WTC11 (cell line): ENCODE data around the gene PGM2. TPM values are rescaled to one million over a fixed set of nuclear protein-coding genes. Genes with fewer than 3 reads are reported as not detected.

Experiments used
- ATAC-seq: fragments of 200-7000 bp; cut with Tn5 transposase; 2 replicates; pipeline ENCODE4 v1.10.0; 2021; ENCODE audit warnings: mild to moderate bottlenecking, moderate library complexity
- CTCF ChIA-PET: fragments of 300-600 bp; sonication (Branson Sonifier 250); formaldehyde crosslinking; loops from one replicate; lab custom pipeline; 2021; ENCODE audit warnings: antibody characterized with exemption; lab: Charles Lee
- POLR2A ChIA-PET: fragments of 350-600 bp; sonication (Branson Sonifier 250); formaldehyde crosslinking; loops from one replicate; lab custom pipeline; 2021; ENCODE audit warnings: antibody characterized with exemption; lab: Charles Lee
- DNase-seq: peaks from one replicate; pipeline ENCODE4 v3.0.0; 2021; ENCODE audit warnings: low spot score
- H3K27ac Mint-ChIP-seq: 2 replicates; pipeline ENCODE4 v1.8.0; 2021; ENCODE audit warnings: mixed read lengths
- H3K27me3 Mint-ChIP-seq: 2 replicates; pipeline ENCODE4 v1.8.0; 2021; ENCODE audit warnings: low read depth, mild to moderate bottlenecking, moderate library complexity, mixed read lengths
- H3K36me3 Mint-ChIP-seq: 2 replicates; pipeline ENCODE4 v1.8.0; 2021; ENCODE audit warnings: mixed read lengths
- H3K4me1 Mint-ChIP-seq: 2 replicates; pipeline ENCODE4 v1.8.0; 2022; ENCODE audit warnings: mixed read lengths
- H3K4me3 Mint-ChIP-seq: 2 replicates; pipeline ENCODE4 v1.8.0; 2021; ENCODE audit warnings: mild to moderate bottlenecking, moderate library complexity, mixed read lengths
- H3K9me3 Mint-ChIP-seq: 2 replicates; pipeline ENCODE4 v1.8.0; 2021; ENCODE audit warnings: mixed read lengths
- ATF3 ChIP-seq: sonication (generic); formaldehyde crosslinking; conservative IDR thresholded peaks from 2 replicates; pipeline ENCODE4 v1.8.1; 2022; ENCODE audit warnings: mild to moderate bottlenecking, missing genetic modification reagents
- ATF6 ChIP-seq: sonication (generic); formaldehyde crosslinking; IDR thresholded peaks from 2 replicates; pipeline ENCODE4 v1.8.1; 2023; ENCODE audit warnings: mild to moderate bottlenecking, missing genetic modification reagents
- E2F5 ChIP-seq: sonication (generic); formaldehyde crosslinking; IDR thresholded peaks from 2 replicates; pipeline ENCODE4 v1.8.1; 2022; ENCODE audit warnings: mild to moderate bottlenecking, moderate library complexity, missing genetic modification reagents
- HMGA2 ChIP-seq: fragments of 250-450 bp; sonication (Bioruptor Pico); IDR thresholded peaks from 2 replicates; pipeline ENCODE4 v1.4.0; 2021; ENCODE audit warnings: mild to moderate bottlenecking, moderate library complexity
- IRF2 ChIP-seq: sonication (generic); formaldehyde crosslinking; IDR thresholded peaks from 2 replicates; pipeline ENCODE4 v1.8.0; 2022; ENCODE audit warnings: low read depth, missing genetic modification reagents, borderline replicate concordance
- JAZF1 ChIP-seq: fragments of 250-450 bp; sonication (Bioruptor Pico); IDR thresholded peaks from 2 replicates; pipeline ENCODE4 v1.9.0; 2021; ENCODE audit warnings: moderate library complexity, mild to moderate bottlenecking, inconsistent platforms
- NFYB ChIP-seq: sonication (generic); formaldehyde crosslinking; conservative IDR thresholded peaks from 2 replicates; pipeline ENCODE4 v1.8.0; 2022; ENCODE audit warnings: low read depth, missing genetic modification reagents
- NR2C2 ChIP-seq: sonication (generic); formaldehyde crosslinking; IDR thresholded peaks from 2 replicates; pipeline ENCODE4 v1.8.0; 2022; ENCODE audit warnings: mild to moderate bottlenecking, missing genetic modification reagents
- PREB ChIP-seq: sonication (generic); formaldehyde crosslinking; IDR thresholded peaks from 2 replicates; pipeline ENCODE4 v1.8.1; 2022; ENCODE audit warnings: mild to moderate bottlenecking, missing genetic modification reagents, moderate library complexity, borderline replicate concordance
- RORB ChIP-seq: fragments of 250-450 bp; sonication (Bioruptor Pico); IDR thresholded peaks from 2 replicates; pipeline ENCODE4 v1.9.0; 2021; ENCODE audit warnings: mild to moderate bottlenecking
- TCF7 ChIP-seq: sonication (generic); formaldehyde crosslinking; IDR thresholded peaks from 2 replicates; pipeline ENCODE4 v1.8.0; 2022; ENCODE audit warnings: mild to moderate bottlenecking, low read depth, missing genetic modification reagents, moderate library complexity
- TP53 ChIP-seq: sonication (generic); formaldehyde crosslinking; IDR thresholded peaks from 2 replicates; pipeline ENCODE4 v1.8.1; 2023; ENCODE audit warnings: mild to moderate bottlenecking, missing genetic modification reagents
- ZBTB43 ChIP-seq: sonication (generic); formaldehyde crosslinking; IDR thresholded peaks from 2 replicates; pipeline ENCODE4 v1.8.1; 2023; ENCODE audit warnings: mild to moderate bottlenecking, missing genetic modification reagents
- ZNF138 ChIP-seq: sonication (generic); formaldehyde crosslinking; conservative IDR thresholded peaks from 2 replicates; pipeline ENCODE4 v1.8.1; 2022; ENCODE audit warnings: mild to moderate bottlenecking, moderate library complexity, missing genetic modification reagents
- ZNF263 ChIP-seq: sonication (generic); formaldehyde crosslinking; IDR thresholded peaks from 2 replicates; pipeline ENCODE4 v1.8.1; 2022; ENCODE audit warnings: low read depth, mild to moderate bottlenecking, moderate library complexity, missing genetic modification reagents
- ZNF396 ChIP-seq: fragments of 250-450 bp; sonication (Bioruptor Pico); IDR thresholded peaks from 2 replicates; pipeline ENCODE4 v1.8.0; 2021; ENCODE audit warnings: mild to moderate bottlenecking, moderate library complexity, borderline replicate concordance
- ZNF512 ChIP-seq: sonication (generic); formaldehyde crosslinking; IDR thresholded peaks from 2 replicates; pipeline ENCODE4 v1.8.1; 2022; ENCODE audit warnings: missing genetic modification reagents, borderline replicate concordance
- total RNA-seq: library from RNA; stranded (reverse); gene quantifications from 3 replicates; pipeline ENCODE4 v1.2.3, GENCODE V29; 2021
- TF ChIP-seq, protein P1 (sequence below): fragments of 250-450 bp; sonication (Bioruptor Pico); IDR thresholded peaks from 2 replicates; pipeline ENCODE4 v1.9.0; 2021; ENCODE audit warnings: mild to moderate bottlenecking, borderline replicate concordance

The PGM2 gene
- total RNA-seq, 1 experiment from 2014 or later, result 31.4 TPM

DNA sequence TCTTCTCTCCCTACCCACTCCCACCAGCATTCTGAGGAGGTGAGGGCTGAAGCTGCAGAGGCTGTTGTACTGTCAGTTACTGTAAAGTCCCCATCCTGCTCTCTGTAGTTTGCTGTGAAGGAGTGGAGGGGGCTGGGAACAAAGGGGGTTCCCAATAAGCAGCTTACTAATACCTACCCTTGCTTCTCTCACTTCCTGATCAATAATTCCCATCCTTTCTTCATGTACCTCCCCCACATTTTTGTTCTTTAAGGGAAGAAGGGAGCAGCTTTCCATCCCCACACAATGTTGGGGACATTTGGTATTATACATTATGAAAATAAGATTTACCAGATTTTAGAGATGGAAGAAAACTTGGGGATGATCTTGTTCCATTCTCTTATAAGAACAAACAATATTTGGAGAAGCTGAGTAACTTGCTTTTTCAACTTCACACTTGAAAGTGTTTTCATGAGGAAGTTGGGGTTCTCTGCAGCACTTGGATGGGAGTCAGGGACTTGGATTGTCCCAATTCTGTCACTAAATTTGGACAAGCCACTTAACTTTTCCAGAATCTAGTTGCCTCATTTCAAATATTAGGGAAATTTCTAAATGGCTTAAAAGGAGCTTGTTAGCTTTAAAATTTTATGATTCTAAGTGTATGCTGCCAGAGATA lies 69.8 kb downstream of the PGM2 start:
- CTCF ChIA-PET, result interaction anchor here (0.8 kb wide), 1 partner anchor 70 kb away, joined by 3 read pairs; no protein-coding TSS in a partner anchor
- Mint-ChIP-seq H3K4me1 (peaks cover 23% of the 10 kb centered on the region), H3K9me3 (no peaks in the 10 kb centered on the region), H3K36me3 (no peaks in the 10 kb centered on the region), H3K4me3 (no peak overlapping the region), H3K27me3 (peaks cover 18% of the 10 kb centered on the region), H3K27ac (no peak overlapping the region)
- no peak for DNase-seq
- POLR2A ChIA-PET, result no interaction called here
- no peak for TF ChIP-seq RORB
- no peak for TF ChIP-seq NR2C2
- TF ChIP-seq ZNF263 (CRISPR knock-in tag), result no peak
- TF ChIP-seq, protein P1, sequence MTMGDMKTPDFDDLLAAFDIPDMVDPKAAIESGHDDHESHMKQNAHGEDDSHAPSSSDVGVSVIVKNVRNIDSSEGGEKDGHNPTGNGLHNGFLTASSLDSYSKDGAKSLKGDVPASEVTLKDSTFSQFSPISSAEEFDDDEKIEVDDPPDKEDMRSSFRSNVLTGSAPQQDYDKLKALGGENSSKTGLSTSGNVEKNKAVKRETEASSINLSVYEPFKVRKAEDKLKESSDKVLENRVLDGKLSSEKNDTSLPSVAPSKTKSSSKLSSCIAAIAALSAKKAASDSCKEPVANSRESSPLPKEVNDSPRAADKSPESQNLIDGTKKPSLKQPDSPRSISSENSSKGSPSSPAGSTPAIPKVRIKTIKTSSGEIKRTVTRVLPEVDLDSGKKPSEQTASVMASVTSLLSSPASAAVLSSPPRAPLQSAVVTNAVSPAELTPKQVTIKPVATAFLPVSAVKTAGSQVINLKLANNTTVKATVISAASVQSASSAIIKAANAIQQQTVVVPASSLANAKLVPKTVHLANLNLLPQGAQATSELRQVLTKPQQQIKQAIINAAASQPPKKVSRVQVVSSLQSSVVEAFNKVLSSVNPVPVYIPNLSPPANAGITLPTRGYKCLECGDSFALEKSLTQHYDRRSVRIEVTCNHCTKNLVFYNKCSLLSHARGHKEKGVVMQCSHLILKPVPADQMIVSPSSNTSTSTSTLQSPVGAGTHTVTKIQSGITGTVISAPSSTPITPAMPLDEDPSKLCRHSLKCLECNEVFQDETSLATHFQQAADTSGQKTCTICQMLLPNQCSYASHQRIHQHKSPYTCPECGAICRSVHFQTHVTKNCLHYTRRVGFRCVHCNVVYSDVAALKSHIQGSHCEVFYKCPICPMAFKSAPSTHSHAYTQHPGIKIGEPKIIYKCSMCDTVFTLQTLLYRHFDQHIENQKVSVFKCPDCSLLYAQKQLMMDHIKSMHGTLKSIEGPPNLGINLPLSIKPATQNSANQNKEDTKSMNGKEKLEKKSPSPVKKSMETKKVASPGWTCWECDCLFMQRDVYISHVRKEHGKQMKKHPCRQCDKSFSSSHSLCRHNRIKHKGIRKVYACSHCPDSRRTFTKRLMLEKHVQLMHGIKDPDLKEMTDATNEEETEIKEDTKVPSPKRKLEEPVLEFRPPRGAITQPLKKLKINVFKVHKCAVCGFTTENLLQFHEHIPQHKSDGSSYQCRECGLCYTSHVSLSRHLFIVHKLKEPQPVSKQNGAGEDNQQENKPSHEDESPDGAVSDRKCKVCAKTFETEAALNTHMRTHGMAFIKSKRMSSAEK (CRISPR knock-in tag), result no peak
- TF ChIP-seq ZNF512 (CRISPR knock-in tag), result no peak
- no peak for TF ChIP-seq E2F5 (CRISPR knock-in tag)
- no peak for TF ChIP-seq HMGA2 (CRISPR knock-in tag)
- no peak for TF ChIP-seq TP53 (CRISPR knock-in tag)
- TF ChIP-seq ZNF396, result no peak
- TF ChIP-seq IRF2, result no peak
- TF ChIP-seq ATF3 (CRISPR knock-in tag), result no peak
- no peak for TF ChIP-seq NFYB
- no peak for ATAC-seq

- no peak for DNase-seq
- TF ChIP-seq PREB (CRISPR knock-in tag) (no peak), ATF6 (CRISPR knock-in tag) (no peak), TCF7 (CRISPR knock-in tag) (no peak), ZBTB43 (CRISPR knock-in tag) (no peak), ZNF138 (CRISPR knock-in tag) (no peak), JAZF1 (CRISPR knock-in tag) (no peak), HMGA2 (CRISPR knock-in tag) (no peak)
- TF ChIP-seq, all 79 proteins: peak for 0
- ChIA-PET CTCF (no interaction called here), POLR2A (no interaction called here)
- no peak for ATAC-seq
- Mint-ChIP-seq H3K4me3 (no peak overlapping the region), H3K36me3 (no peaks in the 10 kb centered on the region), H3K27ac (no peak overlapping the region), H3K9me3 (no peaks in the 10 kb centered on the region), H3K4me1 (peaks cover 29% of the 10 kb centered on the region), H3K27me3 (no peaks in the 10 kb centered on the region)
These were observed 75.7 kb downstream of the PGM2 start for GRCh38 chr4:37902212-37902611.
